ENCODE data around the gene UPK1A. TPM values are rescaled to one million over a fixed set of nuclear protein-coding genes. Genes with fewer than 3 reads are reported as not detected.

The UPK1A gene
- total RNA-seq, 4 donors from 2014 or later, result 5.1 to 45.2 (median 16.5) TPM

DNA sequence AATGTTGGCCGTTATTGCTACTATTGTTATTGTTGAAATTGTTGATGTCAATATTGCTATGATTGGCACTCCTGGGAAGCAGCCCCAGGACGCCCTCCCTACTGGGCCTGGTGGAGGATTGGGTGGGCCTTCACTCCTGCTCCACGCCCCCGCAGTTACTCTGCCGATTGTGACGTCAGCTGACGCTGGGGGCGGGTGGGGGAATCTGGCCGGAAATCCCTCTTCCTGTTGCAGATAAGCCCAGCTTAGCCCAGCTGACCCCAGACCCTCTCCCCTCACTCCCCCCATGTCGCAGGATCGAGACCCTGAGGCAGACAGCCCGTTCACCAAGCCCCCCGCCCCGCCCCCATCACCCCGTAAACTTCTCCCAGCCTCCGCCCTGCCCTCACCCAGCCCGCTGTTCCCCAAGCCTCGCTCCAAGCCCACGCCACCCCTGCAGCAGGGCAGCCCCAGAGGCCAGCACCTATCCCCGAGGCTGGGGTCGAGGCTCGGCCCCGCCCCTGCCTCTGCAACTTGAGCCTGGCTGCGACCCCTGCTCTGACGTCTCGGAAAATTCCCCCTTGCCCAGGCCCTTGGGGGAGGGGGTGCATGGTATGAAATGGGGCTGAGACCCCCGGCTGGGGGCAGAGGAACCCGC is 24.7 kb upstream of the UPK1A start, which contains the start of gene ETV2:
TSS of gene ETV2 (plus strand) at position 231 of the 637 bp plus-strand sequence. CDS start 716 bp downstream, outside the sequence.
- intact Hi-C loops (cut with DNase I; ENCODE audit: low total_unique reads), result no loop called here
- 14 to 25% methylated on average over 25 to 28 of the region's 28 CpGs for WGBS, 2 donors
- DNase-seq (ENCODE audit: low spot score in 2 of 2), result no peak
- no peak within 1 kb of the TSS for H3K4me3 ChIP-seq (ENCODE audit: low read depth, poor library complexity, severe bottlenecking)
- no peak for TF ChIP-seq POLR2A (IDR thresholded peaks at IDR 0.05)
- TF ChIP-seq, protein P1, sequence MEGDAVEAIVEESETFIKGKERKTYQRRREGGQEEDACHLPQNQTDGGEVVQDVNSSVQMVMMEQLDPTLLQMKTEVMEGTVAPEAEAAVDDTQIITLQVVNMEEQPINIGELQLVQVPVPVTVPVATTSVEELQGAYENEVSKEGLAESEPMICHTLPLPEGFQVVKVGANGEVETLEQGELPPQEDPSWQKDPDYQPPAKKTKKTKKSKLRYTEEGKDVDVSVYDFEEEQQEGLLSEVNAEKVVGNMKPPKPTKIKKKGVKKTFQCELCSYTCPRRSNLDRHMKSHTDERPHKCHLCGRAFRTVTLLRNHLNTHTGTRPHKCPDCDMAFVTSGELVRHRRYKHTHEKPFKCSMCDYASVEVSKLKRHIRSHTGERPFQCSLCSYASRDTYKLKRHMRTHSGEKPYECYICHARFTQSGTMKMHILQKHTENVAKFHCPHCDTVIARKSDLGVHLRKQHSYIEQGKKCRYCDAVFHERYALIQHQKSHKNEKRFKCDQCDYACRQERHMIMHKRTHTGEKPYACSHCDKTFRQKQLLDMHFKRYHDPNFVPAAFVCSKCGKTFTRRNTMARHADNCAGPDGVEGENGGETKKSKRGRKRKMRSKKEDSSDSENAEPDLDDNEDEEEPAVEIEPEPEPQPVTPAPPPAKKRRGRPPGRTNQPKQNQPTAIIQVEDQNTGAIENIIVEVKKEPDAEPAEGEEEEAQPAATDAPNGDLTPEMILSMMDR (IDR thresholded peaks at IDR 0.05), result no peak

DNA sequence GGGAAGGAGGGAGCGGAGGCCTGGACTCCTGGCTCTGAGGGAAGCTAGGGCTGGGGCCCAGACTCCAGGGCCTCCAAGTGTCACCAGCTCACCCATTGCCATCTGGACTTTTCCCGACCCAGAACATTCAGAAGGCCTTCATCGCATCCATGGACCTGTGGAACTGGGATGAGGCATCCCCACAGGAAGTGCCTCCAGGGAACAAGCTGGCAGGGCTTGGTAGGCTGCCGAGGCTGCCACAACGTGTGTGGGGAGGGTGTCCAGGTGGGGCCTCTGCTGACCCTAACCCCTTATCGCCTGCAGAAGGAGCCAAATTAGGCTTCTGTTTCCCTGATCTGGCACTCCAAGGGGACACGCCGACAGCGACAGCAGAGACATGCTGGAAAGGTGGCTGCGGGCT is 24.0 kb upstream of the UPK1A start:
- TF ChIP-seq POLR2A (IDR thresholded peaks at IDR 0.05), result no peak
- TF ChIP-seq, protein P1 (IDR thresholded peaks at IDR 0.05), result no peak
- WGBS, 2 donors, result 65 to 72% methylated on average over 10 of the region's 10 CpGs
- intact Hi-C loops (cut with DNase I; ENCODE audit: low total_unique reads), result no loop called here
- no peak overlapping the region for H3K4me3 ChIP-seq (ENCODE audit: low read depth, poor library complexity, severe bottlenecking)
- no peak for DNase-seq (ENCODE audit: low spot score in 2 of 2)

DNA sequence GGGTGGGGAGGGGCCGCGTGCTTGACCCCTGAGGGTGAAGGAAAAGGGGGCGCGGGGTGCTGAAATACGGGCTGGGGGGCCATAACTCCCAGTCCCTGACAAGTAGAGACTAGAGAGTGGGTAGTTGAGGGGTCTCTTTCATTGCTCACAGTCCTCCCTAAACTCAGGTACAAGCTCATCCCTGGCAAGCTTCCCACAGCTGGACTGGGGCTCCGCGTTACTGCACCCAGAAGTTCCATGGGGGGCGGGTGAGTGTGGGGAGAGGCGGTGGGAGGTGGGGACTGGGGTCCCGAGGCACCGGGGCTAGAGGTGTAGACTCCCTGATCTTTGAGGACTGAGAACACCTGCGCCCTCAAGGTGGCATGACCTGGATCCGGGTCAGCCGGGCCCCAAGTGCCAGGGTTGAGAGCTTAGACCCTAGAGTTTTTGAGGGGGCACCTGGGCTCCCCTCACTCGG is 23.5 kb upstream of the UPK1A start:
- peak overlapping the region; percentile 31 for H3K4me3 ChIP-seq (ENCODE audit: low read depth, poor library complexity, severe bottlenecking)
- WGBS, 2 donors, result 45 to 50% methylated on average over 9 to 11 of the region's 15 CpGs
- intact Hi-C loops (cut with DNase I; ENCODE audit: low total_unique reads), result no loop called here
- no peak for DNase-seq (ENCODE audit: low spot score in 2 of 2)
- TF ChIP-seq, protein P1 (IDR thresholded peaks at IDR 0.05), result no peak
- TF ChIP-seq POLR2A (IDR thresholded peaks at IDR 0.05), result no peak

DNA sequence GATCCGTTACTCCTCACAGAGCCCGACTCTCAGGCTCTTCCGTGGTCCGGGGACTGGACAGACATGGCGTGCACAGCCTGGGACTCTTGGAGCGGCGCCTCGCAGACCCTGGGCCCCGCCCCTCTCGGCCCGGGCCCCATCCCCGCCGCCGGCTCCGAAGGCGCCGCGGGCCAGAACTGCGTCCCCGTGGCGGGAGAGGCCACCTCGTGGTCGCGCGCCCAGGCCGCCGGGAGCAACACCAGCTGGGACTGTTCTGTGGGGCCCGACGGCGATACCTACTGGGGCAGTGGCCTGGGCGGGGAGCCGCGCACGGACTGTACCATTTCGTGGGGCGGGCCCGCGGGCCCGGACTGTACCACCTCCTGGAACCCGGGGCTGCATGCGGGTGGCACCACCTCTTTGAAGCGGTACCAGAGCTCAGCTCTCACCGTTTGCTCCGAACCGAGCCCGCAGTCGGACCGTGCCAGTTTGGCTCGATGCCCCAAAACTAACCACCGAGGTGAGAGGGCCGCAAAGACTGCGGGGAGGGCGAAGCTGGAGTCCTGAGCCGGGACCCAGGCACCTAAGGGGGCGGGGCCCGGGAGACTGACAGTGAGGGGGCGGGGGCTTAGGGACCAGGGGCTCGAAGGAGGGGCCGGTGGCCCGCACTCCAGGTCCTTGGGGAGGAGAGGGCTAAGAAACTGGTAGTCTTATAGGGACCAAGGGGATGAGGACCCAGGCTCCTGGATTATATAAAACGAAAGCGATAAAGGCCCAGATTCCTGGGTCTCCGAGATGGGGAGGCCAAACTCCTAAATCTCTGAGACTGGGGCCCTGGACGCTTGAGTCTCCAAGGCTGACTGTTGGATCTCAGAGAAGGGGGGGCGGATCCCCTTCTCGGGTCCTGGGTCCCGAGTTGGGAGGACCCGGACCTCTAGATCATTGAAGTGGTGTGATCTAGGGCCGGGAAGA is 22.8 kb upstream of the UPK1A start:
- 0% methylated on average over 4 to 32 of the region's 69 CpGs for WGBS, 2 donors
- no peak for TF ChIP-seq POLR2A (IDR thresholded peaks at IDR 0.05)
- TF ChIP-seq, protein P1 (IDR thresholded peaks at IDR 0.05), result no peak
- intact Hi-C loops (cut with DNase I; ENCODE audit: low total_unique reads), result no loop called here
- peak overlapping the region; percentile 49 for H3K4me3 ChIP-seq (ENCODE audit: low read depth, poor library complexity, severe bottlenecking)
- DNase-seq (ENCODE audit: low spot score in 2 of 2), result peak; percentile 72 to 95

DNA sequence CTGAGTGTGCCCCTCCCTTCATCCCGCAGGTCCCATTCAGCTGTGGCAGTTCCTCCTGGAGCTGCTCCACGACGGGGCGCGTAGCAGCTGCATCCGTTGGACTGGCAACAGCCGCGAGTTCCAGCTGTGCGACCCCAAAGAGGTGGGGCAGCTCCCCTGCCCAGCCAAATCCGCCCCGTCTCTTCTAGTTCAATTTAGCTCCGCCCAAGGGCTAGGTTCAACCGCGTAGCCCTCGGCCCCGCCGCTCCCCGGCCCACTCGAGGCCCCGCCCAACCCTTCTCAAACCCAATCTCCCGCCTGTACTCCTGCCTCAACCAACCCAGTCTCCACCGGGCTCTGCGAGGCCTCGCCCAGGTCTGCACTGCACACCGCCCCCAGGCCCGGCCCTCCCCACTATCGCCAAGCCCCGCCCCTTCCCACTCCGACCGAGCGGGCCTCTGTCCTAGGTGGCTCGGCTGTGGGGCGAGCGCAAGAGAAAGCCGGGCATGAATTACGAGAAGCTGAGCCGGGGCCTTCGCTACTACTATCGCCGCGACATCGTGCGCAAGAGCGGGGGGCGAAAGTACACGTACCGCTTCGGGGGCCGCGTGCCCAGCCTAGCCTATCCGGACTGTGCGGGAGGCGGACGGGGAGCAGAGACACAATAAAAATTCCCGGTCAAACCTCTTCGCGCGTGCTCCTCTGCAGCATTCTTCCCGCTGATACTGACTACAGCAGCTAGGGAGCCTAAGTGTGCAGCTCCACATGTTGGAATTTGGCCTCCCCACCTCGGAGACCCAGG is 21.9 kb upstream of the UPK1A start:
- TF ChIP-seq, protein P1 (IDR thresholded peaks at IDR 0.05), result no peak
- TF ChIP-seq POLR2A (IDR thresholded peaks at IDR 0.05), result no peak
- H3K4me3 ChIP-seq (ENCODE audit: low read depth, poor library complexity, severe bottlenecking), result peak overlapping the region; percentile 49
- intact Hi-C loops (cut with DNase I; ENCODE audit: low total_unique reads), result no loop called here
- peak; percentile 94 to 99 for DNase-seq (ENCODE audit: low spot score in 2 of 2)
- 0 to 1% methylated on average over 47 to 60 of the region's 60 CpGs for WGBS, 2 donors
